ENCODE results near the gene OR5H2.

- no peak for TF ChIP-seq CTCF (IDR thresholded peaks at IDR 0.05)
- no peak for TF ChIP-seq POLR2AphosphoS5 (IDR thresholded peaks at IDR 0.05)
- TF ChIP-seq POLR2A (IDR thresholded peaks at IDR 0.05): no peak
Observed at GRCh38 chr3:98328933-98329332, 46.6 kb downstream of the OR5H2 start.

Data from suprapubic skin (tissue), 4 donors.